UCSD-AML1 (cell line): ENCODE results near the gene CELA1.
"Not testable (repeated sequence)": the region's sequence is repeated elsewhere in the genome, so short reads cannot be mapped to it uniquely, and the experiment has no call there.

ENCODE experiments used
- DNase-seq: peaks from one replicate; lab custom pipeline; 2025; ENCODE audit not compliant: unreplicated experiment; lab: John Stamatoyannopoulos, UW

The CELA1 gene

GRCh38 chr12:51320695-51321320 is 25.7 kb downstream of the CELA1 start:
- DNase-seq, result no peak

- DNase-seq, result no peak
Observed at GRCh38 chr12:51320311-51320694, 26.2 kb downstream of the CELA1 start.

- DNase-seq, result no peak
Observed at GRCh38 chr12:51318846-51319599, 27.5 kb downstream of the CELA1 start.

DNA sequence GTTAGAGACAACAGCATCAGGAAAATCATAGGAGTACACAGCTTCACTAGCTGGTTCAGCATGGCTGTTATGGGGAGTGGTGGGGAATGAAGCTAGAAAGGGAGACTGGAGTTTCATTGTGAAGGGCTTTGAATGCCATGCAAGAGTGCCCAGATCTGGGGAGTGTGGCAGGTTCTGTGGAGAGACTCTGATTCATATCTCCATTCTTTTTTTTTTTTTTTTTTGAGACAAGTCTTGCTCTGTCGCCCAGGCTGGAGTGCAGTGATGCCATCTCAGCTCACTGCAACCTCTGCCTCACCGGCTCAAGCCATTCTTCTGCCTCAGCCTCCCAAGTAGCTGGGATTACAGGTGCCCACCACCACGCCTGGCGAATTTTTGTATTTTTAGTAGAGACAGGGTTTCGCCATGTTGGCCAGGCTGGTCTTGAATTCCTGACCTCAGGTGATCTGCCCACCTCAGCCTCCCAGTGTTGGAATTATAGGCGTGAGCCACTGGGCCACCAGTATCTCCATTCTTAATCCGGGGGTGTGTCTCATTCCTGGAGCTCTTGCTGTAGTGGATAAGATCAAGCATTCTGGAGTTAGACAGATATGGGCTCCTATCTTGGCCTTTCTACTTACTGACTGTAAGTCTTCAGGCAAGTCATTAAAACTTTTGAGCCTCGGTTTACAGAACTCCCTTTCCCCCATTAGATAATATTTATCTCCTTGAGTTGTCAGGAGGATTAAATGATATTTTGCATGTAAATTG is 28.2 kb downstream of the CELA1 start:
- not testable (repeated sequence) for DNase-seq

DNA sequence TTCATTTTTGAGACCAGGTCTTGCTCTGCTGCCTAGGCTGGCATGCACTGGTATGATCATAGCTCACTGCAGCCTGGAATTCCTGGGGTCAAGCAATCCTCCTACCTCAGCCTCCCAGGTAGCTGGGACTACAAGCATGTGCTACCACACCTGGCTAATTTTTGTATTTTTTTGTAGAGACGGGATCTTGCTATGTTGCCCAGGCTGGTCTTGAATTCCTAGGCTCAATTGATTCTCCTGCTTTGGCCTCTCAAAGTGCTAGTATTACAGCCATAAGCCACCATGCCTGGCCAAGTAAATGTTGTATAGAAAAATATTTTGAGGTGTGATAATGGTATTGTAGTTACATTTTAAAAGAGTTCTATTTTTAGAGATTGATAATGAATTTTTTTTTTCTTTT is 35.1 kb downstream of the CELA1 start:
- no peak for DNase-seq

- no peak for DNase-seq
Observed at GRCh38 chr12:51307655-51308593, 38.6 kb downstream of the CELA1 start.

GRCh38 chr12:51306507-51306906 is 40.0 kb downstream of the CELA1 start:
- DNase-seq, result no peak

DNA sequence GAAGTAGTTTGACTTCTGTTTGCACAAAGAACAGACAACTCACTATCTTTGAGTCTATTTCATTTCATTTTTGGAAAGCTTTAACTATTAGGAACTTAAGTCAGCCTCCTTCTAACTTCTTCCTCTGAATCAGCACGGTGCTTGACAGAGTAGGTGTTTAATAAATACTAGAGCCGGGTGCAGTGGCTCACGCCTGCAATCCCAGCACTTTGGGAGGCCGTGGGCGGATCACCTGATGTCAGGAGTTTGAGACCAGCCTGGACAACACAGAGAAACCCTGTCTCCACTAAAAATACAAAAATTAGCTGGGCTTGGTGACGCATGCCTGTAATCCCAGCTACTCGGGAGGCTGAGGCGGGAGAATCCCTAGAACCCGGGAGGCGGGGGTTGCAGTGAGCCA is 45.7 kb downstream of the CELA1 start:
- not testable (repeated sequence) for DNase-seq

GRCh38 chr12:51295651-51296050 is 50.8 kb downstream of the CELA1 start:
- no peak for DNase-seq

GRCh38 chr12:51294097-51294496 is 52.4 kb downstream of the CELA1 start:
- DNase-seq, result not testable (repeated sequence)

DNA sequence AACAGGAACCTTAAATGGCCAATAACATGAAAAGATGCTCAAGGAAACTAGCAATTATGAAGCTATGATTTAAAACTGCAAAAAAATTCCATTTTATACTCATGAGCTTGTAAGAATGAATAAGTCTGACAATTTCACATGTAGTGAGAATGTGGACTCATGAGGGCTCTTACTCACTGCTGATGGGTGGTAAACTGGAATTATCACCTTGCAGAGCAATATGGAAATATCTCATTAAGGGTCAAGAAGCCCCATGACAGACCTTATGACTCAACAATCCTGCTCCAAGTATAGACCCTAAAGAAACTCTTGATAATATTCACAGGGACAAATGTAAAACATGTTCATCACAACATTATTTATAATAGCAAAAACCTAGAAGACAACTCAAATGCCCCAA is 52.8 kb downstream of the CELA1 start:
- no peak for DNase-seq

GRCh38 chr12:51291603-51292513 is 54.6 kb downstream of the CELA1 start:
- peak; percentile 36 for DNase-seq

GRCh38 chr12:51285843-51286242 is 60.6 kb downstream of the CELA1 start:
- DNase-seq, result no peak

GRCh38 chr12:51281202-51281924 is 65.1 kb downstream of the CELA1 start:
- DNase-seq, result no peak
